Measurements from ENCODE around the gene UAP1L1. TPM values are rescaled to one million over a fixed set of nuclear protein-coding genes. Genes with fewer than 3 reads are reported as not detected.

Gene UAP1L1
- total and polyA plus RNA-seq, 2 of the 8 experiments (the other 6 are each of a cell fraction or from before 2014, with no cell fraction given): 2.0 to 5.4 TPM

- Histone ChIP-seq H2BK120ac (replicated peaks; ENCODE audit: low read depth, low read length) (no peak overlapping the region), H2BK5ac (ENCODE audit: low read depth, low read length) (no peak overlapping the region), H3K4me2 (ENCODE audit: insufficient read depth in 1 of 2, low read depth in 2 of 2, low read length in 2 of 2) (no peak overlapping the region), H3K23ac (ENCODE audit: insufficient read length) (no peak overlapping the region), H4K5ac (ENCODE audit: insufficient read length, low read depth, low read length) (no peak overlapping the region), H3K36me3 (ENCODE audit: control insufficient read depth in 2 of 4, insufficient read depth in 4 of 4, low read length in 3 of 4) (no peaks in the 10 kb centered on the region; a peak in 1 of 8 replicates), H3K4me1 (replicated peaks in 1 of 4; ENCODE audit: control insufficient read depth in 3 of 4, insufficient read depth in 4 of 4, low read length in 3 of 4) (peaks cover 0 to 29% (median 24%) of the 10 kb centered on the region in 4 experiments; a peak in 6 of 7 replicates), H3K9ac (replicated peaks in 1 of 4; ENCODE audit: extremely low read depth in 1 of 4, low read depth in 3 of 4, low read length in 3 of 4) (no peak overlapping the region), H4K20me1 (replicated peaks in 1 of 2; ENCODE audit: control insufficient read depth in 1 of 2, insufficient read depth in 2 of 2, low read length in 2 of 2) (peaks cover 5 to 7% of the 10 kb centered on the region in 2 experiments), H3K27me3 (replicated peaks in 1 of 4; ENCODE audit: control insufficient read depth in 3 of 4, extremely low read depth in 1 of 4, insufficient read depth in 3 of 4, low read length in 3 of 4) (peaks cover 17 to 42% (median 30%) of the 10 kb centered on the region in 4 experiments), H2AK5ac (ENCODE audit: low read depth, low read length) (peak overlapping the region; percentile 70; the same call in 1 of the 2 replicates), H3K79me2 (ENCODE audit: control insufficient read depth in 1 of 2, insufficient read depth in 2 of 2, low read length in 2 of 2) (no peaks in the 10 kb centered on the region), H2BK12ac (ENCODE audit: low read depth, low read length) (peak overlapping the region; percentile 63; the same call in 1 of the 2 replicates), H4K91ac (replicated peaks; ENCODE audit: insufficient read length, low read length) (peak overlapping the region; percentile 59), H3K9me3 (ENCODE audit: insufficient read depth in 2 of 2, low read depth in 1 of 2, low read length in 1 of 2) (no peaks in the 10 kb centered on the region), H3K4ac (replicated peaks; ENCODE audit: insufficient read length, low read depth, low read length) (no peak overlapping the region), H3K4me3 (ENCODE audit: extremely low read depth in 1 of 4, insufficient read depth in 2 of 4, low read depth in 3 of 4, low read length in 4 of 4) (no peak overlapping the region), H2BK15ac (ENCODE audit: low read length) (0 out of 2 replicates have a peak overlapping the region, but pooled peaks have one; percentile 19), H3K27ac (ENCODE audit: low read depth, low read length) (no peak overlapping the region), H3K79me1 (ENCODE audit: low read depth, low read length) (peaks cover 2% of the 10 kb centered on the region; the same call in 1 of the 2 replicates), H2AFZ (ENCODE audit: low read length) (no peak overlapping the region), H3K23me2 (ENCODE audit: low read depth, low read length) (peaks cover 27% of the 10 kb centered on the region), H3K56ac (replicated peaks; ENCODE audit: insufficient read length, low read depth, low read length) (no peak overlapping the region), H3K18ac (ENCODE audit: extremely low read depth, low read length) (no peak overlapping the region), H2BK20ac (ENCODE audit: low read length) (no peak overlapping the region), H4K8ac (ENCODE audit: extremely low read depth, insufficient read depth, low read length) (no peak overlapping the region), H3K14ac (ENCODE audit: insufficient read length) (no peak overlapping the region)
- POLR2A ChIA-PET (ENCODE audit: partially characterized antibody): interaction anchor here (0.7 to 2.1 kb wide), 3 partner anchors 13 to 265 kb away, joined by 3 to 9 read pairs (median 4); partner anchors contain the start of gene MAN1B1
- DNase-seq (ENCODE audit: low read depth in 1 of 2, low spot score in 2 of 2) (no peak), FAIRE-seq (no peak)
- CTCF ChIA-PET (ENCODE audit: partially characterized antibody): interaction anchor here (1.0 to 4.6 kb wide), 6 partner anchors 10 to 126 kb away, joined by 3 to 27 read pairs (median 4); partner anchors contain the start of gene NPDC1
- WGBS, 2 experiments (ENCODE audit: extremely low coverage in 1 of 2, insufficient coverage in 1 of 2, insufficient read length in 1 of 2, insufficient replicate concordance in 2 of 2, low coverage in 1 of 2, low lambda C conversion rate in 2 of 2, missing lambda C conversion rate in 1 of 2): 87% methylated on average over 8 of the region's 8 CpGs; no CpG with 5 or more reads in 1 of the 2 experiments
- no peak for TF ChIP-seq BCL11A (IDR thresholded peaks at IDR 0.05; ENCODE audit: low read depth in 2 of 2, low read length in 2 of 2)
- TF ChIP-seq MAFK (IDR thresholded peaks at IDR 0.05; ENCODE audit: low read depth, low read length): no peak
- no peak for TF ChIP-seq CEBPB (IDR thresholded peaks at IDR 0.05; ENCODE audit: low read depth, low read length)
- TF ChIP-seq TAF7 (optimal IDR thresholded peaks at IDR 0.05; ENCODE audit: borderline replicate concordance, low read depth, low read length): no peak
- no peak for TF ChIP-seq TCF12 (IDR thresholded peaks at IDR 0.05; ENCODE audit: low read depth, low read length)
- no peak for TF ChIP-seq USF2 (IDR thresholded peaks at IDR 0.05; ENCODE audit: low read length)
Observed at GRCh38 chr9:137073992-137074399, 3.3 kb upstream of the UAP1L1 start.
